ENCODE results near the gene RSPO4.

DNA sequence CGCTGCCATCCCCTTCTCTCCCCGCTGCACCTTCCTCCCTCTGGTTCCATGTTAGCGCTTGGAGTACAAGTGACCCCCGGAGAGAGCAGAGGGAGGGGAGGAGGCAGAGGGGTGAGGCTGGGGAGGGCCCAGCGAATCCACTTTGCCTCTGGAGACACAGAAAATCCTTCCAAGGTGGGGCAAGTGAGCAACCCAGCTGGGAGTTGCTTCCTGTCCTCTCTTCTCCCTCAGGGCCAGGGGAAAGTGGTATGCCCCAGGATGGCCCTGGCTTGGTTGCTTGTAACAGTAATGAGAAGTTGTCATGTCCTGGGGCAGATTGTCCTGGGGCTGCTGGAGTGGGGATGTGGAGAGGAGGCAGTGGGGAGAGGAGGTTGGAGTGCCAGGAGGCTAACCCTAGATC, 85.3 kb downstream of the RSPO4 start:
- TF ChIP-seq, protein P1, sequence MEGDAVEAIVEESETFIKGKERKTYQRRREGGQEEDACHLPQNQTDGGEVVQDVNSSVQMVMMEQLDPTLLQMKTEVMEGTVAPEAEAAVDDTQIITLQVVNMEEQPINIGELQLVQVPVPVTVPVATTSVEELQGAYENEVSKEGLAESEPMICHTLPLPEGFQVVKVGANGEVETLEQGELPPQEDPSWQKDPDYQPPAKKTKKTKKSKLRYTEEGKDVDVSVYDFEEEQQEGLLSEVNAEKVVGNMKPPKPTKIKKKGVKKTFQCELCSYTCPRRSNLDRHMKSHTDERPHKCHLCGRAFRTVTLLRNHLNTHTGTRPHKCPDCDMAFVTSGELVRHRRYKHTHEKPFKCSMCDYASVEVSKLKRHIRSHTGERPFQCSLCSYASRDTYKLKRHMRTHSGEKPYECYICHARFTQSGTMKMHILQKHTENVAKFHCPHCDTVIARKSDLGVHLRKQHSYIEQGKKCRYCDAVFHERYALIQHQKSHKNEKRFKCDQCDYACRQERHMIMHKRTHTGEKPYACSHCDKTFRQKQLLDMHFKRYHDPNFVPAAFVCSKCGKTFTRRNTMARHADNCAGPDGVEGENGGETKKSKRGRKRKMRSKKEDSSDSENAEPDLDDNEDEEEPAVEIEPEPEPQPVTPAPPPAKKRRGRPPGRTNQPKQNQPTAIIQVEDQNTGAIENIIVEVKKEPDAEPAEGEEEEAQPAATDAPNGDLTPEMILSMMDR (IDR thresholded peaks at IDR 0.05) = no peak
- TF ChIP-seq POLR2A (IDR thresholded peaks at IDR 0.05) = no peak

All from right lobe of liver (tissue), 4 donors.